ENCODE results near the gene DISP1. TPM values are rescaled to one million over a fixed set of nuclear protein-coding genes. Genes with fewer than 3 reads are reported as not detected.

DISP1 gene
- total RNA-seq, 1 experiment from 2014 or later = 2.8 TPM

DNA sequence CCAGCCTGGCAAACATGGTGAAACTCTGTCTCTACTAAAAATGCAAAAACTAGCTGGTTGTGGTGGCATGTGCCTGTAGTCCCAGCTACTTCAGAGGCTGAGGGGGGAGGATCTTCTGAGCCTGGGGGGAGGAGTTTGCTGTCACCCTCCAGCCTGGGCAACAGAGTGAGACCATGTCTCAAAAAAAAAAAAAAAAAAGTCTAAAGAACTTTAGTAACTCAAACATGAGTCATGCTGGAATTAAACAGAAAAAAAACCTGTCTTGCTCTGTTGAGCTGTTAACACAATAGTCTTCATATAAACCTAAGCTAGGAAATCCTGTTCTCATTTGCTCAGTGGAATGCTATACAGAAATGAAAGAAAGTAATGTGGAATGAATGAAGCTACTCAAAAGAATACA, 16.7 kb upstream of the DISP1 start (continued):
- TF ChIP-seq, protein P1, sequence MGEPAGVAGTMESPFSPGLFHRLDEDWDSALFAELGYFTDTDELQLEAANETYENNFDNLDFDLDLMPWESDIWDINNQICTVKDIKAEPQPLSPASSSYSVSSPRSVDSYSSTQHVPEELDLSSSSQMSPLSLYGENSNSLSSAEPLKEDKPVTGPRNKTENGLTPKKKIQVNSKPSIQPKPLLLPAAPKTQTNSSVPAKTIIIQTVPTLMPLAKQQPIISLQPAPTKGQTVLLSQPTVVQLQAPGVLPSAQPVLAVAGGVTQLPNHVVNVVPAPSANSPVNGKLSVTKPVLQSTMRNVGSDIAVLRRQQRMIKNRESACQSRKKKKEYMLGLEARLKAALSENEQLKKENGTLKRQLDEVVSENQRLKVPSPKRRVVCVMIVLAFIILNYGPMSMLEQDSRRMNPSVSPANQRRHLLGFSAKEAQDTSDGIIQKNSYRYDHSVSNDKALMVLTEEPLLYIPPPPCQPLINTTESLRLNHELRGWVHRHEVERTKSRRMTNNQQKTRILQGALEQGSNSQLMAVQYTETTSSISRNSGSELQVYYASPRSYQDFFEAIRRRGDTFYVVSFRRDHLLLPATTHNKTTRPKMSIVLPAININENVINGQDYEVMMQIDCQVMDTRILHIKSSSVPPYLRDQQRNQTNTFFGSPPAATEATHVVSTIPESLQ (CRISPR knock-in tag; IDR thresholded peaks at IDR 0.05) = no peak
- TF ChIP-seq CBFB (CRISPR knock-in tag; IDR thresholded peaks at IDR 0.05; ENCODE audit: low read depth) (no peak), MXD4 (CRISPR knock-in tag; IDR thresholded peaks at IDR 0.05; ENCODE audit: borderline replicate concordance) (no peak), ELF4 (CRISPR knock-in tag; IDR thresholded peaks at IDR 0.05; ENCODE audit: low read depth) (no peak), ZNF671 (CRISPR knock-in tag; IDR thresholded peaks at IDR 0.05) (no peak)
- TF ChIP-seq, protein P2, sequence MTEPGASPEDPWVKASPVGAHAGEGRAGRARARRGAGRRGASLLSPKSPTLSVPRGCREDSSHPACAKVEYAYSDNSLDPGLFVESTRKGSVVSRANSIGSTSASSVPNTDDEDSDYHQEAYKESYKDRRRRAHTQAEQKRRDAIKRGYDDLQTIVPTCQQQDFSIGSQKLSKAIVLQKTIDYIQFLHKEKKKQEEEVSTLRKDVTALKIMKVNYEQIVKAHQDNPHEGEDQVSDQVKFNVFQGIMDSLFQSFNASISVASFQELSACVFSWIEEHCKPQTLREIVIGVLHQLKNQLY (CRISPR knock-in tag; IDR thresholded peaks at IDR 0.05) = no peak
- TF ChIP-seq, protein P3, sequence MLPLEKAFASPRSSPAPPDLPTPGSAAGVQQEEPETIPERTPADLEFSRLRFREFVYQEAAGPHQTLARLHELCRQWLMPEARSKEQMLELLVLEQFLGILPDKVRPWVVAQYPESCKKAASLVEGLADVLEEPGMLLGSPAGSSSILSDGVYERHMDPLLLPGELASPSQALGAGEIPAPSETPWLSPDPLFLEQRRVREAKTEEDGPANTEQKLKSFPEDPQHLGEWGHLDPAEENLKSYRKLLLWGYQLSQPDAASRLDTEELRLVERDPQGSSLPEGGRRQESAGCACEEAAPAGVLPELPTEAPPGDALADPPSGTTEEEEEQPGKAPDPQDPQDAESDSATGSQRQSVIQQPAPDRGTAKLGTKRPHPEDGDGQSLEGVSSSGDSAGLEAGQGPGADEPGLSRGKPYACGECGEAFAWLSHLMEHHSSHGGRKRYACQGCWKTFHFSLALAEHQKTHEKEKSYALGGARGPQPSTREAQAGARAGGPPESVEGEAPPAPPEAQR (CRISPR knock-in tag; IDR thresholded peaks at IDR 0.05) = no peak
- TF ChIP-seq, protein P4, sequence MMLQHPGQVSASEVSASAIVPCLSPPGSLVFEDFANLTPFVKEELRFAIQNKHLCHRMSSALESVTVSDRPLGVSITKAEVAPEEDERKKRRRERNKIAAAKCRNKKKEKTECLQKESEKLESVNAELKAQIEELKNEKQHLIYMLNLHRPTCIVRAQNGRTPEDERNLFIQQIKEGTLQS (CRISPR knock-in tag; conservative IDR thresholded peaks at IDR 0.05) = no peak
- TF ChIP-seq, protein P5, sequence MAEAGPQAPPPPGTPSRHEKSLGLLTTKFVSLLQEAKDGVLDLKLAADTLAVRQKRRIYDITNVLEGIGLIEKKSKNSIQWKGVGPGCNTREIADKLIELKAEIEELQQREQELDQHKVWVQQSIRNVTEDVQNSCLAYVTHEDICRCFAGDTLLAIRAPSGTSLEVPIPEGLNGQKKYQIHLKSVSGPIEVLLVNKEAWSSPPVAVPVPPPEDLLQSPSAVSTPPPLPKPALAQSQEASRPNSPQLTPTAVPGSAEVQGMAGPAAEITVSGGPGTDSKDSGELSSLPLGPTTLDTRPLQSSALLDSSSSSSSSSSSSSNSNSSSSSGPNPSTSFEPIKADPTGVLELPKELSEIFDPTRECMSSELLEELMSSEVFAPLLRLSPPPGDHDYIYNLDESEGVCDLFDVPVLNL (CRISPR knock-in tag; IDR thresholded peaks at IDR 0.05; ENCODE audit: borderline replicate concordance, low read depth) = no peak

DNA sequence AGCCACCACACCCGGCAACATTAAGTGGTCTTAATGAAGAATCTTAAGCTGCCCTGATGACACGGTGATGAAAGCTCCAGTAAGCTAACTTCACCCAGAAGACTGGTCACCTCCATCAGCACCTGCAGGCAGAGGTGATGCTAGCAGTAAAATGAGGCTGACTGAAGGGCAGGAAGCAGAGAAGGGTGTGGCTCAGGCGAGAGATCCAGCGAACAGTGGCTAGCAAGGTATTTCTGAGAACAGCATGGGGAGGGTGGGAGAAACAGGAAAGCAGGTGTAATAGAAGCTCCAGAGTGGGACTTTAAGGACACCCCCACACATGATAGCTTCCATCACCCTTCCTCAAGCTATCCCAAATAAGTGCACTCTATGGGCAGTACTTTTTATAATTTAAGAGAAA, 15.9 kb upstream of the DISP1 start:
- ChIA-PET POLR2A (no interaction called here), CTCF (interaction anchor here (1.2 to 2.1 kb wide), 3 partner anchors 291 to 335 kb away, joined by 3 to 18 read pairs (median 9); no protein-coding TSS in a partner anchor)
- ATAC-seq (no peak), DNase-seq (ENCODE audit: low spot score) (no peak)
- H3K9me3 Mint-ChIP-seq = no peaks in the 10 kb centered on the region
- no peaks in the 10 kb centered on the region for H3K36me3 Mint-ChIP-seq
- H3K4me1 Mint-ChIP-seq = no peaks in the 10 kb centered on the region
- H3K27me3 Mint-ChIP-seq (ENCODE audit: low read depth) = peaks cover 46% of the 10 kb centered on the region
- no peak overlapping the region for H3K4me3 Mint-ChIP-seq
- no peak overlapping the region for H3K27ac Mint-ChIP-seq
- TF ChIP-seq, protein P6, sequence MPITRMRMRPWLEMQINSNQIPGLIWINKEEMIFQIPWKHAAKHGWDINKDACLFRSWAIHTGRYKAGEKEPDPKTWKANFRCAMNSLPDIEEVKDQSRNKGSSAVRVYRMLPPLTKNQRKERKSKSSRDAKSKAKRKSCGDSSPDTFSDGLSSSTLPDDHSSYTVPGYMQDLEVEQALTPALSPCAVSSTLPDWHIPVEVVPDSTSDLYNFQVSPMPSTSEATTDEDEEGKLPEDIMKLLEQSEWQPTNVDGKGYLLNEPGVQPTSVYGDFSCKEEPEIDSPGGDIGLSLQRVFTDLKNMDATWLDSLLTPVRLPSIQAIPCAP (CRISPR knock-in tag; IDR thresholded peaks at IDR 0.05) = no peak
- no peak for TF ChIP-seq JUN (CRISPR knock-in tag; IDR thresholded peaks at IDR 0.05)
- TF ChIP-seq, protein P7, sequence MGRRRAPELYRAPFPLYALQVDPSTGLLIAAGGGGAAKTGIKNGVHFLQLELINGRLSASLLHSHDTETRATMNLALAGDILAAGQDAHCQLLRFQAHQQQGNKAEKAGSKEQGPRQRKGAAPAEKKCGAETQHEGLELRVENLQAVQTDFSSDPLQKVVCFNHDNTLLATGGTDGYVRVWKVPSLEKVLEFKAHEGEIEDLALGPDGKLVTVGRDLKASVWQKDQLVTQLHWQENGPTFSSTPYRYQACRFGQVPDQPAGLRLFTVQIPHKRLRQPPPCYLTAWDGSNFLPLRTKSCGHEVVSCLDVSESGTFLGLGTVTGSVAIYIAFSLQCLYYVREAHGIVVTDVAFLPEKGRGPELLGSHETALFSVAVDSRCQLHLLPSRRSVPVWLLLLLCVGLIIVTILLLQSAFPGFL (CRISPR knock-in tag; IDR thresholded peaks at IDR 0.05; ENCODE audit: borderline replicate concordance) = no peak
- TF ChIP-seq, protein P8, sequence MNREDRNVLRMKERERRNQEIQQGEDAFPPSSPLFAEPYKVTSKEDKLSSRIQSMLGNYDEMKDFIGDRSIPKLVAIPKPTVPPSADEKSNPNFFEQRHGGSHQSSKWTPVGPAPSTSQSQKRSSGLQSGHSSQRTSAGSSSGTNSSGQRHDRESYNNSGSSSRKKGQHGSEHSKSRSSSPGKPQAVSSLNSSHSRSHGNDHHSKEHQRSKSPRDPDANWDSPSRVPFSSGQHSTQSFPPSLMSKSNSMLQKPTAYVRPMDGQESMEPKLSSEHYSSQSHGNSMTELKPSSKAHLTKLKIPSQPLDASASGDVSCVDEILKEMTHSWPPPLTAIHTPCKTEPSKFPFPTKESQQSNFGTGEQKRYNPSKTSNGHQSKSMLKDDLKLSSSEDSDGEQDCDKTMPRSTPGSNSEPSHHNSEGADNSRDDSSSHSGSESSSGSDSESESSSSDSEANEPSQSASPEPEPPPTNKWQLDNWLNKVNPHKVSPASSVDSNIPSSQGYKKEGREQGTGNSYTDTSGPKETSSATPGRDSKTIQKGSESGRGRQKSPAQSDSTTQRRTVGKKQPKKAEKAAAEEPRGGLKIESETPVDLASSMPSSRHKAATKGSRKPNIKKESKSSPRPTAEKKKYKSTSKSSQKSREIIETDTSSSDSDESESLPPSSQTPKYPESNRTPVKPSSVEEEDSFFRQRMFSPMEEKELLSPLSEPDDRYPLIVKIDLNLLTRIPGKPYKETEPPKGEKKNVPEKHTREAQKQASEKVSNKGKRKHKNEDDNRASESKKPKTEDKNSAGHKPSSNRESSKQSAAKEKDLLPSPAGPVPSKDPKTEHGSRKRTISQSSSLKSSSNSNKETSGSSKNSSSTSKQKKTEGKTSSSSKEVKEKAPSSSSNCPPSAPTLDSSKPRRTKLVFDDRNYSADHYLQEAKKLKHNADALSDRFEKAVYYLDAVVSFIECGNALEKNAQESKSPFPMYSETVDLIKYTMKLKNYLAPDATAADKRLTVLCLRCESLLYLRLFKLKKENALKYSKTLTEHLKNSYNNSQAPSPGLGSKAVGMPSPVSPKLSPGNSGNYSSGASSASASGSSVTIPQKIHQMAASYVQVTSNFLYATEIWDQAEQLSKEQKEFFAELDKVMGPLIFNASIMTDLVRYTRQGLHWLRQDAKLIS (CRISPR knock-in tag; IDR thresholded peaks at IDR 0.05; ENCODE audit: borderline replicate concordance) = no peak
- TF ChIP-seq, protein P4 (CRISPR knock-in tag; conservative IDR thresholded peaks at IDR 0.05) = no peak
- TF ChIP-seq ZNF121 (CRISPR knock-in tag; IDR thresholded peaks at IDR 0.05) = no peak
- no peak for TF ChIP-seq GTF2I (CRISPR knock-in tag; conservative IDR thresholded peaks at IDR 0.05)
- TF ChIP-seq, protein P9, sequence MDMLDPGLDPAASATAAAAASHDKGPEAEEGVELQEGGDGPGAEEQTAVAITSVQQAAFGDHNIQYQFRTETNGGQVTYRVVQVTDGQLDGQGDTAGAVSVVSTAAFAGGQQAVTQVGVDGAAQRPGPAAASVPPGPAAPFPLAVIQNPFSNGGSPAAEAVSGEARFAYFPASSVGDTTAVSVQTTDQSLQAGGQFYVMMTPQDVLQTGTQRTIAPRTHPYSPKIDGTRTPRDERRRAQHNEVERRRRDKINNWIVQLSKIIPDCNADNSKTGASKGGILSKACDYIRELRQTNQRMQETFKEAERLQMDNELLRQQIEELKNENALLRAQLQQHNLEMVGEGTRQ (CRISPR knock-in tag; IDR thresholded peaks at IDR 0.05) = no peak
- TF ChIP-seq, protein P1 (CRISPR knock-in tag; IDR thresholded peaks at IDR 0.05) = no peak
- TF ChIP-seq GABPB1 (CRISPR knock-in tag; IDR thresholded peaks at IDR 0.05) = no peak
- no peak for TF ChIP-seq ESRRA (CRISPR knock-in tag; IDR thresholded peaks at IDR 0.05; ENCODE audit: borderline replicate concordance)
- TF ChIP-seq ZBTB21 (CRISPR knock-in tag; IDR thresholded peaks at IDR 0.05; ENCODE audit: borderline replicate concordance) = no peak
- TF ChIP-seq CREB1 (CRISPR knock-in tag; IDR thresholded peaks at IDR 0.05) = no peak
- no peak for TF ChIP-seq NFE2L1 (CRISPR knock-in tag; IDR thresholded peaks at IDR 0.05)
